Hepatocyte (in vitro differentiated cells): ENCODE measurements around the gene POC1B.

ENCODE experiments used
- CTCF ChIP-seq: fragments of 200-600 bp; sonication (generic); IDR thresholded peaks from 2 replicates; pipeline ENCODE4 v1.5.1; 2016; ENCODE audit warnings: antibody characterized with exemption, mild to moderate bottlenecking; ENCODE audit not compliant: poor library complexity
- EZH2 ChIP-seq: fragments of 200-600 bp; sonication (generic); IDR thresholded peaks from 2 replicates; pipeline ENCODE4 v1.6.1; 2016; ENCODE audit warnings: antibody characterized with exemption, mild to moderate bottlenecking, borderline replicate concordance
- EZH2phosphoT487 ChIP-seq: fragments of 200-600 bp; sonication (generic); IDR thresholded peaks from one replicate; pipeline ENCODE4 v1.6.1; 2018; ENCODE audit warnings: antibody characterized with exemption, mild to moderate bottlenecking, low read depth, moderate library complexity; ENCODE audit not compliant: unreplicated experiment, severe bottlenecking

- TF ChIP-seq EZH2phosphoT487: no peak
- no peak for TF ChIP-seq CTCF
- TF ChIP-seq EZH2: no peak
Measured at GRCh38 chr12:89393551-89394121, 132.2 kb downstream of the POC1B start.
